ENCODE data around the gene CDIPT. TPM values are rescaled to one million over a fixed set of nuclear protein-coding genes. Genes with fewer than 3 reads are reported as not detected.

CDIPT gene
- total RNA-seq, 1 experiment from 2014 or later = 29.6 TPM

- Histone ChIP-seq H3K27ac (peak overlapping the region; percentile 62), H3K9me3 (replicated peaks) (no peaks in the 10 kb centered on the region), H3K27me3 (no peaks in the 10 kb centered on the region), H3K4me1 (peaks cover 14% of the 10 kb centered on the region), H3K4me3 (peak overlapping the region; percentile 79), H3K36me3 (no peaks in the 10 kb centered on the region; the same call in 1 of the 2 replicates)
- DNase-seq = peak; percentile 65 to 75
These were observed 46.2 kb downstream of the CDIPT start for GRCh38 chr16:29816694-29817441.

GRCh38 chr16:29815793-29816693 is 47.0 kb downstream of the CDIPT start, which contains the start of gene PAGR1:
PAGR1 (plus strand) TSS chr16:29816152; CDS start chr16:29816526, 374 bp downstream.
- H3K36me3 ChIP-seq = no peaks in the 10 kb centered on the region; the same call in 1 of the 2 replicates
- no peaks in the 10 kb centered on the region for H3K9me3 ChIP-seq (replicated peaks)
- no peaks in the 10 kb centered on the region for H3K27me3 ChIP-seq
- peaks cover 13% of the 10 kb centered on the region for H3K4me1 ChIP-seq
- peak within 1 kb of the TSS; percentile 62 for H3K27ac ChIP-seq
- peak within 1 kb of the TSS; percentile 79 for H3K4me3 ChIP-seq
- peak; percentile 97 to 98 for DNase-seq

GRCh38 chr16:29815032-29815721 is 47.8 kb downstream of the CDIPT start:
- Histone ChIP-seq H3K27ac (peak overlapping the region; percentile 62), H3K27me3 (no peaks in the 10 kb centered on the region), H3K4me3 (peak overlapping the region; percentile 79), H3K9me3 (replicated peaks) (no peaks in the 10 kb centered on the region), H3K4me1 (peaks cover 9% of the 10 kb centered on the region), H3K36me3 (peaks cover 6% of the 10 kb centered on the region; the same call in 1 of the 2 replicates)
- DNase-seq = no peak

- Histone ChIP-seq H3K4me1 (peaks cover 9% of the 10 kb centered on the region), H3K27me3 (no peaks in the 10 kb centered on the region), H3K36me3 (peaks cover 6% of the 10 kb centered on the region), H3K4me3 (no peak overlapping the region), H3K27ac (no peak overlapping the region), H3K9me3 (replicated peaks) (no peaks in the 10 kb centered on the region)
- no peak for DNase-seq
These were observed 48.4 kb downstream of the CDIPT start for GRCh38 chr16:29814592-29814991.

- Histone ChIP-seq H3K9me3 (replicated peaks) (no peaks in the 10 kb centered on the region), H3K4me3 (no peak overlapping the region), H3K27me3 (no peaks in the 10 kb centered on the region), H3K36me3 (peaks cover 11% of the 10 kb centered on the region), H3K4me1 (peaks cover 9% of the 10 kb centered on the region), H3K27ac (no peak overlapping the region)
- DNase-seq = no peak
These were observed 49.1 kb downstream of the CDIPT start for GRCh38 chr16:29813644-29814562.

GRCh38 chr16:29812754-29813643 is 50.0 kb downstream of the CDIPT start:
- peaks cover 20% of the 10 kb centered on the region for H3K36me3 ChIP-seq
- H3K4me1 ChIP-seq = peaks cover 11% of the 10 kb centered on the region
- peak overlapping the region; percentile 58 for H3K4me3 ChIP-seq
- no peaks in the 10 kb centered on the region for H3K27me3 ChIP-seq
- no peak overlapping the region for H3K27ac ChIP-seq
- H3K9me3 ChIP-seq (replicated peaks) = no peaks in the 10 kb centered on the region
- DNase-seq = no peak

- H3K27me3 ChIP-seq = no peaks in the 10 kb centered on the region
- H3K27ac ChIP-seq = peak within 1 kb of the TSS; percentile 16; the same call in 1 of the 2 replicates
- H3K36me3 ChIP-seq = peaks cover 20% of the 10 kb centered on the region
- peak within 1 kb of the TSS; percentile 58 for H3K4me3 ChIP-seq
- DNase-seq = peak; percentile 49 to 60
- H3K9me3 ChIP-seq (replicated peaks) = no peaks in the 10 kb centered on the region
- H3K4me1 ChIP-seq = peaks cover 11% of the 10 kb centered on the region
These were observed 50.9 kb downstream of the CDIPT start, which contains the start of gene PRRT2 for GRCh38 chr16:29811896-29812665. PRRT2 (plus strand) TSS chr16:29812193; CDS start chr16:29813055, 862 bp downstream.

GRCh38 chr16:29811170-29811895 is 51.7 kb downstream of the CDIPT start:
- peaks cover 11% of the 10 kb centered on the region for H3K4me1 ChIP-seq
- peak overlapping the region; percentile 16; the same call in 1 of the 2 replicates for H3K27ac ChIP-seq
- H3K9me3 ChIP-seq (replicated peaks) = no peaks in the 10 kb centered on the region
- peaks cover 20% of the 10 kb centered on the region for H3K36me3 ChIP-seq
- H3K27me3 ChIP-seq = no peaks in the 10 kb centered on the region
- peak overlapping the region; percentile 58 for H3K4me3 ChIP-seq
- DNase-seq = peak; percentile 97 to 98

- Histone ChIP-seq H3K27me3 (no peaks in the 10 kb centered on the region), H3K36me3 (peaks cover 20% of the 10 kb centered on the region), H3K4me3 (no peak overlapping the region), H3K27ac (no peak overlapping the region), H3K4me1 (peaks cover 11% of the 10 kb centered on the region), H3K9me3 (replicated peaks) (no peaks in the 10 kb centered on the region)
- DNase-seq = no peak
These were observed 52.3 kb downstream of the CDIPT start for GRCh38 chr16:29810699-29811169.

- DNase-seq = no peak
- H3K4me1 ChIP-seq = peaks cover 11% of the 10 kb centered on the region
- H3K9me3 ChIP-seq (replicated peaks) = no peaks in the 10 kb centered on the region
- no peak overlapping the region for H3K27ac ChIP-seq
- H3K27me3 ChIP-seq = no peaks in the 10 kb centered on the region
- no peak overlapping the region for H3K4me3 ChIP-seq
- H3K36me3 ChIP-seq = peaks cover 20% of the 10 kb centered on the region
These were observed 53.0 kb downstream of the CDIPT start for GRCh38 chr16:29809850-29810698.

All from SJCRH30 (cell line).